Endothelial cell of umbilical vein (primary cell): ENCODE results near the gene ZMYM3. TPM values are rescaled to one million over a fixed set of nuclear protein-coding genes. Genes with fewer than 3 reads are reported as not detected.

Experiments used
- polyA plus RNA-seq, 4 experiments: library from polyadenylated mRNA; depleted of rRNA in 3 of 4; stranded (reverse) in 3 of 4; unstranded in 1 of 4; fragments of >200 nt; gene quantifications; 2 replicates each; pipeline versions ENCODE4 v1.2.1 to v1.2.3, GENCODE V29; 2011 to 2012; ENCODE audit warnings: missing spikeins in 1 of 4
- total RNA-seq: library from RNA; stranded (reverse); gene quantifications from 2 replicates; pipeline ENCODE4 v1.2.3, GENCODE V29; 2021

ZMYM3 gene
- total and polyA plus RNA-seq, 2 donors (not counting 3 experiments of a cell fraction or from before 2014, with no cell fraction given): 26.5 to 32.9 TPM

Other genes starting within 250 kb of the ZMYM3 start
- gene SNX12, start 185.8 kb downstream of the ZMYM3 start, total RNA-seq: 85.5 and 90.6 TPM in 2 replicates
- 79.8 and 85.4 TPM in 2 replicates for gene SNX12, start 185.8 kb downstream of the ZMYM3 start, polyA plus RNA-seq
- gene FOXO4, start 158.3 kb downstream of the ZMYM3 start, total RNA-seq: 10.6 and 11.0 TPM in 2 replicates
- 4.7 and 5.6 TPM in 2 replicates for gene FOXO4, start 158.3 kb downstream of the ZMYM3 start, polyA plus RNA-seq
- gene CXorf65, start 147.4 kb downstream of the ZMYM3 start, total RNA-seq: not detected in 2 replicates
- not detected in 2 replicates for gene CXorf65, start 147.4 kb downstream of the ZMYM3 start, polyA plus RNA-seq
- gene IL2RG, start 142.6 kb downstream of the ZMYM3 start, total RNA-seq: not detected in 2 replicates
- gene IL2RG, start 142.6 kb downstream of the ZMYM3 start, polyA plus RNA-seq: 0.07 TPM in 1 of 2 replicates, not detected in the other
- 61.4 and 65.3 TPM in 2 replicates for gene MED12, start 135.5 kb downstream of the ZMYM3 start, total RNA-seq
- 27.4 and 28.1 TPM in 2 replicates for gene MED12, start 135.5 kb downstream of the ZMYM3 start, polyA plus RNA-seq
- gene NLGN3, start 109.3 kb downstream of the ZMYM3 start, total RNA-seq: 0.40 and 0.85 TPM in 2 replicates
- gene NLGN3, start 109.3 kb downstream of the ZMYM3 start, polyA plus RNA-seq: 0.37 and 0.40 TPM in 2 replicates
- not detected in 2 replicates for gene GJB1, start 30.9 kb downstream of the ZMYM3 start, total RNA-seq
- gene GJB1, start 30.9 kb downstream of the ZMYM3 start, polyA plus RNA-seq: not detected in 2 replicates
- gene NONO, start 29.5 kb upstream of the ZMYM3 start, total RNA-seq: 465 and 466 TPM in 2 replicates
- 249 and 471 TPM in 2 replicates for gene NONO, start 29.5 kb upstream of the ZMYM3 start, polyA plus RNA-seq
- 4.6 and 5.9 TPM in 2 replicates for gene ITGB1BP2, start 47.6 kb upstream of the ZMYM3 start, total RNA-seq
- 1.2 and 1.8 TPM in 2 replicates for gene ITGB1BP2, start 47.6 kb upstream of the ZMYM3 start, polyA plus RNA-seq
- 39.0 and 41.0 TPM in 2 replicates for gene TAF1, start 112.2 kb upstream of the ZMYM3 start, total RNA-seq
- 7.0 and 8.2 TPM in 2 replicates for gene TAF1, start 112.2 kb upstream of the ZMYM3 start, polyA plus RNA-seq